22Rv1 (cell line): ENCODE results near the gene IP6K3.

Source experiments
- CTCF ChIP-seq: fragments of 450-650 bp; IDR thresholded peaks from 2 replicates; pipeline ENCODE4 v1.5.1; 2017; ENCODE audit warnings: mild to moderate bottlenecking
- ZFX ChIP-seq: fragments of 450-650 bp; IDR thresholded peaks from 2 replicates; pipeline ENCODE4 v1.6.1; 2017; ENCODE audit warnings: antibody characterized with exemption, borderline replicate concordance

GRCh38 chr6:33740794-33741193 lies 5.9 kb downstream of the IP6K3 start:
- no peak for TF ChIP-seq CTCF
- TF ChIP-seq ZFX, result no peak
